ENCODE data around the gene ARHGAP15. TPM values are rescaled to one million over a fixed set of nuclear protein-coding genes. Genes with fewer than 3 reads are reported as not detected.

The ARHGAP15 gene
- total RNA-seq, 1 donor from 2014 or later, result not detected

- Mint-ChIP-seq H3K27me3 (ENCODE audit: unreplicated experiment) (peaks cover 1% of the 10 kb centered on the region), H3K4me3 (ENCODE audit: unreplicated experiment) (no peak overlapping the region)
- TF ChIP-seq CTCF (IDR thresholded peaks at IDR 0.05; ENCODE audit: partially characterized antibody, unreplicated experiment), result no peak
Measured at GRCh38 chr2:143311426-143311825, 182.2 kb downstream of the ARHGAP15 start.

GRCh38 chr2:143312441-143312840, 183.2 kb downstream of the ARHGAP15 start:
- peaks cover 1% of the 10 kb centered on the region for H3K27me3 Mint-ChIP-seq (ENCODE audit: unreplicated experiment)
- no peaks in the 10 kb centered on the region for H3K9me3 Mint-ChIP-seq (ENCODE audit: unreplicated experiment)
- no peaks in the 10 kb centered on the region for H3K4me1 Mint-ChIP-seq (ENCODE audit: low read depth, unreplicated experiment)
- TF ChIP-seq CTCF (IDR thresholded peaks at IDR 0.05; ENCODE audit: partially characterized antibody, unreplicated experiment), result no peak
- no peaks in the 10 kb centered on the region for H3K36me3 Mint-ChIP-seq (ENCODE audit: unreplicated experiment)
- DNase-seq, result no peak
- H3K4me3 Mint-ChIP-seq (ENCODE audit: unreplicated experiment), result no peak overlapping the region
- no peak overlapping the region for H3K27ac Mint-ChIP-seq (ENCODE audit: unreplicated experiment)

More at GRCh38 chr2:143311426-143311825, 182.2 kb downstream of the ARHGAP15 start:
- no peak for DNase-seq
- Mint-ChIP-seq H3K27ac (ENCODE audit: unreplicated experiment) (no peak overlapping the region), H3K4me1 (ENCODE audit: low read depth, unreplicated experiment) (no peaks in the 10 kb centered on the region), H3K36me3 (ENCODE audit: unreplicated experiment) (no peaks in the 10 kb centered on the region), H3K9me3 (ENCODE audit: unreplicated experiment) (no peaks in the 10 kb centered on the region)

GRCh38 chr2:143313861-143314260, 184.6 kb downstream of the ARHGAP15 start:
- H3K27me3 Mint-ChIP-seq (ENCODE audit: unreplicated experiment), result peaks cover 1% of the 10 kb centered on the region
- H3K27ac Mint-ChIP-seq (ENCODE audit: unreplicated experiment), result no peak overlapping the region
- H3K4me1 Mint-ChIP-seq (ENCODE audit: low read depth, unreplicated experiment), result no peaks in the 10 kb centered on the region
- DNase-seq, result no peak
- no peak for TF ChIP-seq CTCF (IDR thresholded peaks at IDR 0.05; ENCODE audit: partially characterized antibody, unreplicated experiment)
- H3K9me3 Mint-ChIP-seq (ENCODE audit: unreplicated experiment), result no peaks in the 10 kb centered on the region
- H3K4me3 Mint-ChIP-seq (ENCODE audit: unreplicated experiment), result no peak overlapping the region
- H3K36me3 Mint-ChIP-seq (ENCODE audit: unreplicated experiment), result no peaks in the 10 kb centered on the region

DNA sequence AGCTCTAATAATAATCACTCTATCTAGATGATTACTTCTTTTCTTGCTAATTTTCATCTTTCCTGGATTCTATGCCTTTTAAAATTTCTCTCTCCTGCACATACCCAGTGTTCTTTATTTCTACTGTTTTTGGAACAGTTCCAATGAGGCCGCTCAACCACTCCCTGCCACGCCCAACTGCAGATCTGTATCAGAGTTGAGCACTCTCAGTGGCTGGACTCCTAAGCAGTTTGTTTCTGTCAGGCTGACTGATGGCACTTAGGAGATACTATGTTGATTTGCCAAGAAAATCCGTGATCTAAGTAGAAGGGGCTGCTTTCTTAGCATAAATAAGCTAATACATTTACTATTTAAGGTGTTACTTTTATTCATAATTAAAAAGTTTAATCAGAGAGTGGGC, 192.8 kb downstream of the ARHGAP15 start:
- H3K27ac Mint-ChIP-seq (ENCODE audit: unreplicated experiment), result no peak overlapping the region
- no peaks in the 10 kb centered on the region for H3K36me3 Mint-ChIP-seq (ENCODE audit: unreplicated experiment)
- DNase-seq, result no peak
- H3K9me3 Mint-ChIP-seq (ENCODE audit: unreplicated experiment), result no peaks in the 10 kb centered on the region
- H3K4me3 Mint-ChIP-seq (ENCODE audit: unreplicated experiment), result no peak overlapping the region
- H3K4me1 Mint-ChIP-seq (ENCODE audit: low read depth, unreplicated experiment), result no peaks in the 10 kb centered on the region
- H3K27me3 Mint-ChIP-seq (ENCODE audit: unreplicated experiment), result no peaks in the 10 kb centered on the region
- TF ChIP-seq CTCF (IDR thresholded peaks at IDR 0.05; ENCODE audit: partially characterized antibody, unreplicated experiment), result no peak

- H3K4me3 Mint-ChIP-seq (ENCODE audit: unreplicated experiment), result no peak overlapping the region
- no peaks in the 10 kb centered on the region for H3K4me1 Mint-ChIP-seq (ENCODE audit: low read depth, unreplicated experiment)
- H3K36me3 Mint-ChIP-seq (ENCODE audit: unreplicated experiment), result no peaks in the 10 kb centered on the region
- TF ChIP-seq CTCF (IDR thresholded peaks at IDR 0.05; ENCODE audit: partially characterized antibody, unreplicated experiment), result no peak
- H3K9me3 Mint-ChIP-seq (ENCODE audit: unreplicated experiment), result no peaks in the 10 kb centered on the region
- H3K27ac Mint-ChIP-seq (ENCODE audit: unreplicated experiment), result no peak overlapping the region
- H3K27me3 Mint-ChIP-seq (ENCODE audit: unreplicated experiment), result no peaks in the 10 kb centered on the region
- DNase-seq, result no peak
Measured at GRCh38 chr2:143329288-143329687, 200.1 kb downstream of the ARHGAP15 start.

All from glutamatergic neuron (in vitro differentiated cells).